ENCODE data around the gene TMEM52. TPM values are rescaled to one million over a fixed set of nuclear protein-coding genes. Genes with fewer than 3 reads are reported as not detected.
A peak's percentile ranks its signal among the peaks of the same experiment; 100 is the strongest.

The TMEM52 gene
- total and polyA plus RNA-seq, 9 of the 15 experiments (the other 6 are each of a cell fraction or from before 2014, with no cell fraction given): 0.37 to 22.5 (median 6.8) TPM

GRCh38 chr1:1910651-1911331, 8.3 kb downstream of the TMEM52 start:
- POLR2A ChIA-PET: interaction anchor here (0.5 to 0.8 kb wide), 6 partner anchors 13 to 320 kb away, joined by 3 to 5 read pairs (median 3); no protein-coding TSS in a partner anchor
- no peak overlapping the region for H3K4me2 ChIP-seq (ENCODE audit: insufficient read depth, low read length)
- peaks cover 12 to 66% of the 10 kb centered on the region in 2 experiments; a peak in 4 of 5 replicates for H3K4me1 ChIP-seq (replicated peaks in 1 of 2; ENCODE audit: control insufficient read depth in 2 of 2, insufficient read depth in 2 of 2, low read length in 2 of 2)
- H3K27ac ChIP-seq (ENCODE audit: extremely low read depth, low read depth, low read length): no peak overlapping the region
- in situ Hi-C loops (cut with MboI) (loop anchor here (10.0 kb wide), 1 partner anchor 546 kb away; no protein-coding TSS in a partner anchor), intact Hi-C loops (cut with micrococcal nuclease) (no loop called here)
- H2AFZ ChIP-seq (ENCODE audit: low read depth, low read length): no peak overlapping the region
- no peaks in the 10 kb centered on the region for H3K27me3 ChIP-seq (ENCODE audit: control insufficient read depth in 2 of 2, insufficient read depth in 2 of 2, low read length in 2 of 2)
- H3K79me2 ChIP-seq (ENCODE audit: control insufficient read depth, insufficient read depth, low read length): peaks cover 7% of the 10 kb centered on the region; the same call in 2 of the 3 replicates
- no peaks in the 10 kb centered on the region for H3K9me1 ChIP-seq (ENCODE audit: control insufficient read depth, insufficient read depth, low read length)
- ATAC-seq (no peak), FAIRE-seq (no peak), DNase-seq (ENCODE audit: extremely low read depth in 1 of 4, low spot score in 3 of 4) (no peak)
- H3K36me3 ChIP-seq (ENCODE audit: control insufficient read depth, insufficient read depth, low read length): no peaks in the 10 kb centered on the region
- 71% methylated on average over 22 of the region's 22 CpGs for WGBS (ENCODE audit: insufficient coverage, low coverage, missing lambda C conversion rate)
- CTCF ChIA-PET (ENCODE audit: low intra/inter-chr PET ratio): no interaction called here
- H3K9me3 ChIP-seq (replicated peaks; ENCODE audit: control insufficient read depth, insufficient read depth, low read depth, low read length): no peaks in the 10 kb centered on the region
- no peak for TF ChIP-seq CEBPG (CRISPR knock-in tag; IDR thresholded peaks at IDR 0.05)
- TF ChIP-seq CEBPG (tag; conservative IDR thresholded peaks at IDR 0.05 in 1 of 2, IDR thresholded peaks at IDR 0.05 in 1 of 2): no peak
- TF ChIP-seq DIDO1 (tag; IDR thresholded peaks at IDR 0.05; ENCODE audit: low read depth): no peak
- TF ChIP-seq ZNF384 (IDR thresholded peaks at IDR 0.05; ENCODE audit: low read depth, low read length): no peak
- TF ChIP-seq ZBTB34 (CRISPR knock-in tag; IDR thresholded peaks at IDR 0.05): no peak
- TF ChIP-seq CTCF (IDR thresholded peaks at IDR 0.05 in 2 of 3, conservative IDR thresholded peaks at IDR 0.05 in 1 of 3; ENCODE audit: insufficient read depth in 2 of 3, low read depth in 1 of 3, low read length in 3 of 3): no peak
- no peak for TF ChIP-seq EHMT2 (IDR thresholded peaks at IDR 0.05)
- TF ChIP-seq ZNF324 (CRISPR knock-in tag; IDR thresholded peaks at IDR 0.05): no peak
- BruUV-seq (replicated peaks): no TSS peak
- H3K4me3 ChIP-seq: no peak overlapping the region
- 0 out of 2 replicates have a peak, but pooled peaks cover 4% of the 10 kb centered on the region for H4K20me1 ChIP-seq (replicated peaks; ENCODE audit: control insufficient read depth, insufficient read depth, low read length)
- H3K9ac ChIP-seq (ENCODE audit: insufficient read depth in 1 of 2, low read depth in 2 of 2, low read length in 2 of 2): peak overlapping the region in 1 of 2 experiments; percentile 53; a peak in 2 of 4 replicates

Data from K562 (cell line).